GM20000 (cell line): Measurements from ENCODE around the gene PTRH1.

Experiments used
- DNase-seq: peaks from one replicate; pipeline ENCODE4 v3.0.0; 2012; ENCODE audit warnings: low spot score
- CTCF ChIP-seq: IDR thresholded peaks from 2 replicates; pipeline ENCODE4 v1.5.1; 2012; ENCODE audit warnings: mild to moderate bottlenecking, control low read depth; ENCODE audit errors: extremely low read depth, missing control alignments

The PTRH1 gene

GRCh38 chr9:127667127-127667844 is 48.2 kb downstream of the PTRH1 start:
- no peak for TF ChIP-seq CTCF
- no peak for DNase-seq

GRCh38 chr9:127664678-127665507 is 50.6 kb downstream of the PTRH1 start:
- no peak for TF ChIP-seq CTCF
- no peak for DNase-seq

GRCh38 chr9:127664324-127664677 is 51.2 kb downstream of the PTRH1 start:
- TF ChIP-seq CTCF, result no peak
- no peak for DNase-seq
